ENCODE data around the gene BORCS5. TPM values are rescaled to one million over a fixed set of nuclear protein-coding genes. Genes with fewer than 3 reads are reported as not detected.

Gene BORCS5
- total RNA-seq, 2 donors from 2014 or later: 7.4 to 10.5 TPM

Other genes with a start within 250 kb of the BORCS5 start
- 10 to 100 TPM; 20.9 to 30.3 TPM for gene LRP6, start 90.0 kb upstream of the BORCS5 start, total RNA-seq
- 10 to 100 TPM; 12.0 to 18.5 TPM for gene MANSC1, start 6.8 kb upstream of the BORCS5 start, total RNA-seq
- gene DUSP16, start 205.8 kb downstream of the BORCS5 start, total RNA-seq: 10 to 100 TPM; 11.5 to 17.3 TPM

Measured in left cardiac atrium (tissue), 2 donors.